ENCODE data around the gene VWA8.
"Not testable (repeated sequence)": the region's sequence is repeated elsewhere in the genome, so short reads cannot be mapped to it uniquely, and the experiment has no call there.

VWA8 gene

GRCh38 chr13:41548910-41549309 lies 412.0 kb downstream of the VWA8 start:
- Histone ChIP-seq H3K4me3 (ENCODE audit: low read depth, low read length) (no peak overlapping the region), H3K9me3 (ENCODE audit: control insufficient read depth, insufficient read depth, low read length) (no peaks in the 10 kb centered on the region), H3K4me1 (ENCODE audit: control insufficient read depth, insufficient read depth, low read length) (no peaks in the 10 kb centered on the region), H3K9ac (ENCODE audit: low read depth, low read length) (no peak overlapping the region), H3K27me3 (ENCODE audit: control insufficient read depth, insufficient read depth, low read length) (no peaks in the 10 kb centered on the region), H3K36me3 (ENCODE audit: control insufficient read depth, insufficient read depth, low read length) (no peaks in the 10 kb centered on the region)

GRCh38 chr13:41548031-41548430 lies 412.9 kb downstream of the VWA8 start:
- H3K9ac ChIP-seq (ENCODE audit: low read depth, low read length) = no peak overlapping the region
- no peaks in the 10 kb centered on the region for H3K27me3 ChIP-seq (ENCODE audit: control insufficient read depth, insufficient read depth, low read length)
- H3K4me1 ChIP-seq (ENCODE audit: control insufficient read depth, insufficient read depth, low read length) = no peaks in the 10 kb centered on the region

GRCh38 chr13:41547251-41548000 lies 413.5 kb downstream of the VWA8 start:
- H3K36me3 ChIP-seq (ENCODE audit: control insufficient read depth, insufficient read depth, low read length) = no peaks in the 10 kb centered on the region
- H3K4me1 ChIP-seq (ENCODE audit: control insufficient read depth, insufficient read depth, low read length) = no peaks in the 10 kb centered on the region
- H3K9me3 ChIP-seq (ENCODE audit: control insufficient read depth, insufficient read depth, low read length) = no peaks in the 10 kb centered on the region
- no peak overlapping the region for H3K4me3 ChIP-seq (ENCODE audit: low read depth, low read length)
- H3K27me3 ChIP-seq (ENCODE audit: control insufficient read depth, insufficient read depth, low read length) = no peaks in the 10 kb centered on the region
- H3K9ac ChIP-seq (ENCODE audit: low read depth, low read length) = no peak overlapping the region

More at GRCh38 chr13:41548031-41548430, 412.9 kb downstream of the VWA8 start:
- Histone ChIP-seq H3K4me3 (ENCODE audit: low read depth, low read length) (no peak overlapping the region), H3K36me3 (ENCODE audit: control insufficient read depth, insufficient read depth, low read length) (no peaks in the 10 kb centered on the region), H3K9me3 (ENCODE audit: control insufficient read depth, insufficient read depth, low read length) (no peaks in the 10 kb centered on the region)

GRCh38 chr13:41546372-41547190 lies 414.3 kb downstream of the VWA8 start:
- Histone ChIP-seq H3K27me3 (ENCODE audit: control insufficient read depth, insufficient read depth, low read length) (no peaks in the 10 kb centered on the region), H3K9me3 (ENCODE audit: control insufficient read depth, insufficient read depth, low read length) (no peaks in the 10 kb centered on the region), H3K4me1 (ENCODE audit: control insufficient read depth, insufficient read depth, low read length) (no peaks in the 10 kb centered on the region), H3K9ac (ENCODE audit: low read depth, low read length) (no peak overlapping the region), H3K36me3 (ENCODE audit: control insufficient read depth, insufficient read depth, low read length) (no peaks in the 10 kb centered on the region), H3K4me3 (ENCODE audit: low read depth, low read length) (no peak overlapping the region)

- peaks cover 2% of the 10 kb centered on the region for H3K9me3 ChIP-seq (ENCODE audit: control insufficient read depth, insufficient read depth, low read length)
- H3K4me1 ChIP-seq (ENCODE audit: control insufficient read depth, insufficient read depth, low read length) = no peaks in the 10 kb centered on the region
- H3K36me3 ChIP-seq (ENCODE audit: control insufficient read depth, insufficient read depth, low read length) = no peaks in the 10 kb centered on the region
- H3K4me3 ChIP-seq (ENCODE audit: low read depth, low read length) = no peak overlapping the region
- no peak overlapping the region for H3K9ac ChIP-seq (ENCODE audit: low read depth, low read length)
- no peaks in the 10 kb centered on the region for H3K27me3 ChIP-seq (ENCODE audit: control insufficient read depth, insufficient read depth, low read length)
Measured at GRCh38 chr13:41545432-41545707, 415.5 kb downstream of the VWA8 start.

GRCh38 chr13:41543664-41544300 lies 417.1 kb downstream of the VWA8 start:
- H3K9ac ChIP-seq (ENCODE audit: low read depth, low read length) = no peak overlapping the region
- peaks cover 2% of the 10 kb centered on the region for H3K9me3 ChIP-seq (ENCODE audit: control insufficient read depth, insufficient read depth, low read length)
- no peak overlapping the region for H3K4me3 ChIP-seq (ENCODE audit: low read depth, low read length)
- no peaks in the 10 kb centered on the region for H3K27me3 ChIP-seq (ENCODE audit: control insufficient read depth, insufficient read depth, low read length)
- no peaks in the 10 kb centered on the region for H3K4me1 ChIP-seq (ENCODE audit: control insufficient read depth, insufficient read depth, low read length)
- no peaks in the 10 kb centered on the region for H3K36me3 ChIP-seq (ENCODE audit: control insufficient read depth, insufficient read depth, low read length)

GRCh38 chr13:41542799-41543198 lies 418.1 kb downstream of the VWA8 start:
- not testable (repeated sequence) for H3K9me3 ChIP-seq (ENCODE audit: control insufficient read depth, insufficient read depth, low read length); H3K4me1 ChIP-seq (ENCODE audit: control insufficient read depth, insufficient read depth, low read length); H3K9ac ChIP-seq (ENCODE audit: low read depth, low read length); H3K36me3 ChIP-seq (ENCODE audit: control insufficient read depth, insufficient read depth, low read length); H3K27me3 ChIP-seq (ENCODE audit: control insufficient read depth, insufficient read depth, low read length); H3K4me3 ChIP-seq (ENCODE audit: low read depth, low read length)

- H3K4me3 ChIP-seq (ENCODE audit: low read depth, low read length) = no peak overlapping the region
- no peaks in the 10 kb centered on the region for H3K36me3 ChIP-seq (ENCODE audit: control insufficient read depth, insufficient read depth, low read length)
- no peaks in the 10 kb centered on the region for H3K4me1 ChIP-seq (ENCODE audit: control insufficient read depth, insufficient read depth, low read length)
- H3K9ac ChIP-seq (ENCODE audit: low read depth, low read length) = no peak overlapping the region
- H3K27me3 ChIP-seq (ENCODE audit: control insufficient read depth, insufficient read depth, low read length) = no peaks in the 10 kb centered on the region
- peaks cover 2% of the 10 kb centered on the region for H3K9me3 ChIP-seq (ENCODE audit: control insufficient read depth, insufficient read depth, low read length)
Measured at GRCh38 chr13:41542281-41542680, 418.6 kb downstream of the VWA8 start.

GRCh38 chr13:41541142-41541938 lies 419.6 kb downstream of the VWA8 start:
- no peak overlapping the region for H3K4me3 ChIP-seq (ENCODE audit: low read depth, low read length)
- no peaks in the 10 kb centered on the region for H3K4me1 ChIP-seq (ENCODE audit: control insufficient read depth, insufficient read depth, low read length)
- no peaks in the 10 kb centered on the region for H3K36me3 ChIP-seq (ENCODE audit: control insufficient read depth, insufficient read depth, low read length)
- H3K27me3 ChIP-seq (ENCODE audit: control insufficient read depth, insufficient read depth, low read length) = no peaks in the 10 kb centered on the region
- H3K9ac ChIP-seq (ENCODE audit: low read depth, low read length) = no peak overlapping the region
- H3K9me3 ChIP-seq (ENCODE audit: control insufficient read depth, insufficient read depth, low read length) = peaks cover 2% of the 10 kb centered on the region

- H3K36me3 ChIP-seq (ENCODE audit: control insufficient read depth, insufficient read depth, low read length); H3K9ac ChIP-seq (ENCODE audit: low read depth, low read length); H3K9me3 ChIP-seq (ENCODE audit: control insufficient read depth, insufficient read depth, low read length); H3K27me3 ChIP-seq (ENCODE audit: control insufficient read depth, insufficient read depth, low read length); H3K4me3 ChIP-seq (ENCODE audit: low read depth, low read length); H3K4me1 ChIP-seq (ENCODE audit: control insufficient read depth, insufficient read depth, low read length): not testable (repeated sequence)
Measured at GRCh38 chr13:41540240-41540639, 420.7 kb downstream of the VWA8 start.

- Histone ChIP-seq H3K4me3 (ENCODE audit: low read depth, low read length) (no peak overlapping the region), H3K27me3 (ENCODE audit: control insufficient read depth, insufficient read depth, low read length) (no peaks in the 10 kb centered on the region), H3K9ac (ENCODE audit: low read depth, low read length) (no peak overlapping the region), H3K36me3 (ENCODE audit: control insufficient read depth, insufficient read depth, low read length) (no peaks in the 10 kb centered on the region), H3K4me1 (ENCODE audit: control insufficient read depth, insufficient read depth, low read length) (no peaks in the 10 kb centered on the region), H3K9me3 (ENCODE audit: control insufficient read depth, insufficient read depth, low read length) (no peaks in the 10 kb centered on the region)
Measured at GRCh38 chr13:41533266-41534052, 427.4 kb downstream of the VWA8 start.

Data from iPS-15b (cell line).